AG09319 (cell line): Measurements from ENCODE around the gene UBXN4.

ENCODE experiments used
- DNase-seq: peaks from one replicate; pipeline ENCODE4 v3.0.0-alpha.2; 2010; ENCODE audit warnings: low read depth; ENCODE audit errors: extremely low read depth
- TF ChIP-seq, protein P1 (sequence below): IDR thresholded peaks from 2 replicates; pipeline ENCODE4 v1.5.1; 2011; ENCODE audit warnings: low read depth, mild to moderate bottlenecking, inconsistent platforms, low read length, moderate library complexity

Gene UBXN4

DNA sequence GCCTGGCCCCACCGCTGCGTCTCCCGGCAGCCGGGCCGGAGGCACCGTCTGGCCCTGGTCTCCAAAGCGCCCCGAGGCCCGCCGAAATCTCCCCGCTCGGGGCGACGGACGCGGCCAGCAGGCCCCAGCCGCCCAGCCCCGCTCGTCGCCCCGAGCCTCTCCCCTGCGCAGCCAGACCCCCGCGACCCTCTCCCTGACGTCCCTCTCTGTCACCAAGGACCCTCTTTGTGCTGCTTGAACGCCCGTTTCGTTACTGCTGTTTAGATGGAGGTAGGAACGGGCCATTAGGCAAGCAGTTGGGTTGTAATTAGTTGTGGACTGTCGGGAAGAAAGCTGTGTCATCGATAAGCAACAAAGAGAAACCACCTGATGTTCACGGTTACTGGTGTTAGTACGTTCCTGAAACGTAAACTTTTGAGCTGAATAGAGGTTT lies 686 bp downstream of the UBXN4 start:
- DNase-seq: peak; percentile 30
- TF ChIP-seq, protein P1, sequence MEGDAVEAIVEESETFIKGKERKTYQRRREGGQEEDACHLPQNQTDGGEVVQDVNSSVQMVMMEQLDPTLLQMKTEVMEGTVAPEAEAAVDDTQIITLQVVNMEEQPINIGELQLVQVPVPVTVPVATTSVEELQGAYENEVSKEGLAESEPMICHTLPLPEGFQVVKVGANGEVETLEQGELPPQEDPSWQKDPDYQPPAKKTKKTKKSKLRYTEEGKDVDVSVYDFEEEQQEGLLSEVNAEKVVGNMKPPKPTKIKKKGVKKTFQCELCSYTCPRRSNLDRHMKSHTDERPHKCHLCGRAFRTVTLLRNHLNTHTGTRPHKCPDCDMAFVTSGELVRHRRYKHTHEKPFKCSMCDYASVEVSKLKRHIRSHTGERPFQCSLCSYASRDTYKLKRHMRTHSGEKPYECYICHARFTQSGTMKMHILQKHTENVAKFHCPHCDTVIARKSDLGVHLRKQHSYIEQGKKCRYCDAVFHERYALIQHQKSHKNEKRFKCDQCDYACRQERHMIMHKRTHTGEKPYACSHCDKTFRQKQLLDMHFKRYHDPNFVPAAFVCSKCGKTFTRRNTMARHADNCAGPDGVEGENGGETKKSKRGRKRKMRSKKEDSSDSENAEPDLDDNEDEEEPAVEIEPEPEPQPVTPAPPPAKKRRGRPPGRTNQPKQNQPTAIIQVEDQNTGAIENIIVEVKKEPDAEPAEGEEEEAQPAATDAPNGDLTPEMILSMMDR: no peak

DNA sequence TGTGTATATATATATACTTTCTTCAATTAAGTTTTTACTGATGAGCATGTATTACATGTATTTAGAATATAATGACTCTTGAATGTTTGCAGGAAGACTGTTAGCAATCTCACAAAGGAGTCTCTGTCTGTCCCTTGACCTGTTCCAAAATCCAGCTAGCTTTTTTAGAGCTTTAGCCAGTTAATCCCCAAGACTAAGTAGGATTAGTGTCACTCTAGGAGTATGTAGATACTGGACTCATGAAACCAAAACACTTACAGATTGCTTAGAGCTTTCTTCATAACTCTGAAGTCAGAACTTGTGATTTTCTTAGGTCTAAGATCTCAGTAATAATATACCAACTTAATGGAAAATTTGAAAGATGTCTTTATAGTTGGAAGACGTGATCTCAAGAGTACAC lies 2.2 kb downstream of the UBXN4 start:
- DNase-seq: no peak

DNA sequence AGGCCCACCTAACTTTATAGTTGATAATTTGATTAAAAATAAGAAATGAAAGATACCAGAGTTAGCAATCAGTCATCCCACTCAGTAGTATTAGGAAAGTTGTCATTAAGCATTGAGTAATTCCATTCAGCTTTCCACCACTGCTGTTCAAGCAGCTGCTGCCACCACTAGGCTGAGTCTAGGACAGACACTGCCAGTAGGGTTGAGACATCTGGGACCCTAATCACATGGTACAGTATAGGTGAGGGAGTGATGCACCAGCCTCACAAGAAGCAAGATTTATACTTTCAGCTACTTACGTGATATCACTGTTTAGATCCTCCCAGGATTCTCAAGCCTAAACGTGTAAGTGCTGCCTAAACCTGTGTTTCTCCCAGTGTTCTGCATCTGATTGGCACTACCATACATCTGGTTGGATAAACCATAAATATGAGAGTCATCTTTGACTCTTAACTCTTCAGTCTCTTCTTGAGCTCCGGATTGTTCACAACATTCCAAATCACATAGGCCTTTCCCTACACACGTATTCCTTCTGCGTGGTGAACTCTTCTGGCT lies 3.2 kb downstream of the UBXN4 start:
- no peak for DNase-seq
- TF ChIP-seq, protein P1: no peak; the same call in 1 of the 2 replicates

More for the DNA sequence above, 2.2 kb downstream of the UBXN4 start:
- TF ChIP-seq, protein P1: no peak

DNA sequence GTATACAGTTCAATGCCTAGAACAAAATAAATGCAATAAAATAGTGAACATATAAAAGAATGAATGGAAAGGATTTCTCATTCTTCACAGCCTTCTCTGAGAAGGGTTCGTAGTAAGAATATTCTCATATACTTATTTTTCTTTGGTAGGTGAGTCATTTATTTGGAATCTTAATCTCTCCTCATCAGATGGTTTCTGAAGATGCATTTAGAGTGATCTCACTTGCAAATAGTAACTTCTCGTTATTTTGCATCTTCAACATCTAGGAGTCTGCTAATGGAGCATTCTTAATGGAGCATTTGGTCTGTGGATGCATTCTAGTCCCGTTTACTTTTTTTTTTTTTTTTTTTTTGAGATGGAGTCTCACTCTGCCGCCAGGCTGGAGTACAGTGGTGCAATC lies 3.9 kb downstream of the UBXN4 start:
- DNase-seq: no peak
- TF ChIP-seq, protein P1: no peak

DNA sequence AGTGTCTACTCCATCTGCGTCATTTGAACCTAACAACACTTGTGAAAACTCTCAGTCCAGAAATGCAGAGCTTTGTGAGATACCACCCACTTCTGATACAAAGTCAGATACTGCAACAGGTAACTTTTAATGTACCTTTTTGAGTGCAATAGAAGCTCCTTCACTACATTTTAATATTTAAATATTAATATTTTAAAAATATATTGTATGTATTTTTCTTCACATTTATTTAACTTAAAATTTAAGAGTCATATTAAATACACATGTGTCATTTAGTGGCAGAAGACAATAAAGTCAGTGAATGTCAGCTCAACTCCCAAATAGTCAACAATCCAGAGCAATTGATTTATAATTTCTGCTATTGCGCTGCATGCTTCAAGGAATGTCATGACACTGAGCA lies 13.9 kb downstream of the UBXN4 start:
- no peak for DNase-seq
- TF ChIP-seq, protein P1: no peak

DNA sequence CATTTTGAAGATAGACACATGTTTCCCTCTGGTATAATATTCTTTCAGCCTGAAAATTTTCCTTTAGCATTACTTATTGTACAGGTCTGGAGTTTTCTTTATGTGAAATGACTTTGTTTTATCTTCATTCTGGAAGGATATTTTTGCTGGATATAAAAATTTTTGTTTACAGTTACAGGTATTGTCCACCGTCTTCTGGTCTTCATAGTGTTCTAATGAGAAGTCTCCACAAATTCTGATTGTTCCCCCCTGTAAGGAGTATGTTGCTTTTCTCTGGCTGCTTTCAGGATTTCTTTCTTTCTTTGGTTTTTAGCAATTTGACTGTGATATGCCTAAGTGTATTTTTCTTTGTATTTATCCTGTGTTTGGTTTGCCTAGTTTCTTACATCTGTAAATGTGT lies 15.0 kb downstream of the UBXN4 start:
- no peak for DNase-seq

DNA sequence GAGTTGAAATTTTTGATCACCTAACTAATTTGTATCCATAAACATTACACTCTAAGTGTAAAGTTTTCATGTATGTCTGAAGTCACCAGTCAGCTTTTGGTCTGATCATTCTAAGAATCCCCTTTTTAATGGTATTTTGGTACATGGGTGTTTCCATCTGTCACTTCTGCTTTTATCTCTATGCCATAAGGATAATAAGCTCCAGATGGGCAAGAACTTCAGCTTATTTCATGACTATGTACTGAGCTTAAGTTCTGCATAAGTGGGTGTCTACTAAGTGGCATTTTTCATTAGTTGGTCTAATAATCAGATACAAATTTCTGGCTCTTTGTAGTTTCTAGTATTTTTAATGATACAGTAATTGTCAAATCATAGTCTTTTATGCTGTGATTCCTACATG lies 20.4 kb downstream of the UBXN4 start:
- DNase-seq: no peak
- TF ChIP-seq, protein P1: no peak

More for the DNA sequence above, 15.0 kb downstream of the UBXN4 start:
- TF ChIP-seq, protein P1: no peak
